HFF-Myc (cell line): ENCODE results near the gene SMTNL1.
A peak's percentile ranks its signal among the peaks of the same experiment; 100 is the strongest.

ENCODE experiments used
- DNase-seq: peaks from one replicate; pipeline ENCODE4 v3.0.0-alpha.2; 2011; ENCODE audit warnings: low read depth; ENCODE audit errors: extremely low read depth
- H3K4me3 ChIP-seq: replicated peaks from 2 replicates; pipeline ENCODE4 v1.5.1; 2011; ENCODE audit warnings: low read depth, mild to moderate bottlenecking, control low read depth, low read length
- TF ChIP-seq, protein P1 (sequence below): IDR thresholded peaks from 2 replicates; pipeline ENCODE4 v1.5.1; 2012; ENCODE audit warnings: mild to moderate bottlenecking, low read depth, low read length, control low read depth; ENCODE audit errors: missing control alignments

Gene SMTNL1

DNA sequence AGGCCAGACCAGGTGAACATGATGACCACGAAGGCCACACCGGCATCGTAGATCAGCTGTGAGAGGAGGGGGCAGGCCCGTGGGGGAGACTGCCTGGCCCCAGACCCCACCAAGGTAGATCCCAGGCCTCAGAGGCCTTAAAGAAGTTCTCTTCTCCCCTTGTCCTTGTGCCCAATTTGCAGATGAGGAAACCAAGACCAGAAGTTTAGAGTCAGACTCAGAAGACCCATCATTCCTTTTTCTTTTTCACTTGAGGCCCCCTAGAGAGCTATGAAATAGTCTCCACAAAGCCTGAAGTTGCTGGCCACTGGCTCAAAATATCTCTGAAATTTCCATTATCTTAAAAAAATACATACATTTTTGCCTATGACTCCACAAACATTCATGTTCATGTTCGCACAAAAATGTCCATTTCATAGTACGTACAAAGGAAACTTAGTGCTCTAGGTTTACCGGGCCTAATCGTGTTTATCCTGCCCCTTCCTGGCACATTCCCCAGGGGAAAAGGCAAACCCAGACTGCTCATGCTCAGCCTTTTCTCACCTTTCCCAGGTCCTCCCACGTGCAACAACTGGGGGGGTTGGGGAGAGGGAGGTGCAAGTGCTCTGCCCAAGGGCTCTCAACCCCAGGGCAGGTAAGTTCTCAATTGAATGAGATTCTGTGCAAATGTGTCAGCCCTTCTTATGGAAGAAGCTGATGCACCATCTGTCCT is 41.1 kb upstream of the SMTNL1 start:
- DNase-seq, result no peak
- no peak overlapping the region for H3K4me3 ChIP-seq
- TF ChIP-seq, protein P1, sequence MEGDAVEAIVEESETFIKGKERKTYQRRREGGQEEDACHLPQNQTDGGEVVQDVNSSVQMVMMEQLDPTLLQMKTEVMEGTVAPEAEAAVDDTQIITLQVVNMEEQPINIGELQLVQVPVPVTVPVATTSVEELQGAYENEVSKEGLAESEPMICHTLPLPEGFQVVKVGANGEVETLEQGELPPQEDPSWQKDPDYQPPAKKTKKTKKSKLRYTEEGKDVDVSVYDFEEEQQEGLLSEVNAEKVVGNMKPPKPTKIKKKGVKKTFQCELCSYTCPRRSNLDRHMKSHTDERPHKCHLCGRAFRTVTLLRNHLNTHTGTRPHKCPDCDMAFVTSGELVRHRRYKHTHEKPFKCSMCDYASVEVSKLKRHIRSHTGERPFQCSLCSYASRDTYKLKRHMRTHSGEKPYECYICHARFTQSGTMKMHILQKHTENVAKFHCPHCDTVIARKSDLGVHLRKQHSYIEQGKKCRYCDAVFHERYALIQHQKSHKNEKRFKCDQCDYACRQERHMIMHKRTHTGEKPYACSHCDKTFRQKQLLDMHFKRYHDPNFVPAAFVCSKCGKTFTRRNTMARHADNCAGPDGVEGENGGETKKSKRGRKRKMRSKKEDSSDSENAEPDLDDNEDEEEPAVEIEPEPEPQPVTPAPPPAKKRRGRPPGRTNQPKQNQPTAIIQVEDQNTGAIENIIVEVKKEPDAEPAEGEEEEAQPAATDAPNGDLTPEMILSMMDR, result no peak

- TF ChIP-seq, protein P1, result no peak
- no peak for DNase-seq
Observed at GRCh38 chr11:57497303-57498247, 39.8 kb upstream of the SMTNL1 start.

DNA sequence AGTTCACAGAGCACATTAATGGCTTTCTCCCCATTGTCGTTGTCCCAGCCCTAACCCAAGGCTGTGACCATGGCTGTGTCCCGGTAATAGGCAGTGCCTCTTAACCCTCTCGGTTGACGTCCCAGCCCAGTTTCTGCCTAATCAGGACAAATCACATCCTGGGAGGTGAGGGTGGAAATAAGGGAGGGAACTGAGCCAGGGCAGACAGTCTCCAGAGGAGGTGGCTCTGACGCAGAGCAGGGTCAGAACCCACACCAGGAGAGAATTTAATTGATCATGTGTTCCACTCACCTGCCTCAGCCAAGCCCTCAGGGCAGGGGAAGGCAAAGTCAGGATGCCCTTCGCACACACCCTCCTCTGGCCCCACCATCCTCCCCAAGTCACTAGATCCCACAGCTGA is 38.9 kb upstream of the SMTNL1 start:
- no peak overlapping the region for H3K4me3 ChIP-seq
- TF ChIP-seq, protein P1, result no peak
- no peak for DNase-seq

More at GRCh38 chr11:57497303-57498247, 39.8 kb upstream of the SMTNL1 start:
- no peak overlapping the region for H3K4me3 ChIP-seq

DNA sequence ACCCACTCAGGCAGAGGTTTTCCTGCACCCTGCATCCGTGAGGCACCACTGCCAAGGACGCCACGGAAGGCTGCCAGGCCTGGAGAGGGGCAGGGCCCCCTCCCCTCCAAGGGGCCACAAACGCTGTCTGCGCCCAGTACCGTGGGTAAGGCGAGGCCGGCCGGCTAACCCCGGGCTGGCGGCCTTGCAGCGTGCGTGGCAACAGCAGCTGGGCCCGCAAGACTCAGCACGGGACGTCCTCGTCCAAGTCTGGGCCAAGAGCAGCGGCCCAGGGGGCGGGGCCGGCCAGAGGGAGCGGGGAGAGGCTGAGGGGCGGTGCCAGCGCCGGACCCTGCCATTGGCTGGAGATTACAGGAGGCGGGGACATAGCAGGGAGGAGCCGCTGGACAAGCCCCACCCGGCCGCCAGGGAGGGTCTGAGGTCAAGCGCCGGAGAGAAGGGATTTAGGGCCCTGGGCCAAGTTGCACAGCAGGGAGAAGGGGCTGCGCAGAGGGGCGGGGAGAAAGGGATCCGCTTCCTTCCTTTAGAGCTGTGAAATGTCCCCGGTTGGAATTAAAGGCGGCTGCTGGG is 37.9 kb upstream of the SMTNL1 start:
- TF ChIP-seq, protein P1, result no peak
- DNase-seq, result peak; percentile 51
- H3K4me3 ChIP-seq, result no peak overlapping the region

GRCh38 chr11:57499983-57500461 is 37.4 kb upstream of the SMTNL1 start:
- TF ChIP-seq, protein P1, result no peak
- DNase-seq, result no peak
- no peak overlapping the region for H3K4me3 ChIP-seq

- no peak overlapping the region for H3K4me3 ChIP-seq
- TF ChIP-seq, protein P1, result no peak
- no peak for DNase-seq
Observed at GRCh38 chr11:57500515-57500914, 36.9 kb upstream of the SMTNL1 start.
